Stimulated activated CD8-positive, alpha-beta memory T cell treated with anti-CD3 and anti-CD28 coated beads, Interleukin-2, amount 100 ng/mL, for 48 hours (primary cell): Measurements from ENCODE around the gene PEX12.
A peak's percentile ranks its signal among the peaks of the same experiment; 100 is the strongest.
"Not testable (repeated sequence)": the region's sequence is repeated elsewhere in the genome, so short reads cannot be mapped to it uniquely, and the experiment has no call there.

Source experiments
- DNase-seq, 2 donors: peaks; one replicate each; pipeline ENCODE4 v3.0.0-alpha.2; 2020; ENCODE audit warnings: low read depth in 2 of 2

PEX12 gene

DNA sequence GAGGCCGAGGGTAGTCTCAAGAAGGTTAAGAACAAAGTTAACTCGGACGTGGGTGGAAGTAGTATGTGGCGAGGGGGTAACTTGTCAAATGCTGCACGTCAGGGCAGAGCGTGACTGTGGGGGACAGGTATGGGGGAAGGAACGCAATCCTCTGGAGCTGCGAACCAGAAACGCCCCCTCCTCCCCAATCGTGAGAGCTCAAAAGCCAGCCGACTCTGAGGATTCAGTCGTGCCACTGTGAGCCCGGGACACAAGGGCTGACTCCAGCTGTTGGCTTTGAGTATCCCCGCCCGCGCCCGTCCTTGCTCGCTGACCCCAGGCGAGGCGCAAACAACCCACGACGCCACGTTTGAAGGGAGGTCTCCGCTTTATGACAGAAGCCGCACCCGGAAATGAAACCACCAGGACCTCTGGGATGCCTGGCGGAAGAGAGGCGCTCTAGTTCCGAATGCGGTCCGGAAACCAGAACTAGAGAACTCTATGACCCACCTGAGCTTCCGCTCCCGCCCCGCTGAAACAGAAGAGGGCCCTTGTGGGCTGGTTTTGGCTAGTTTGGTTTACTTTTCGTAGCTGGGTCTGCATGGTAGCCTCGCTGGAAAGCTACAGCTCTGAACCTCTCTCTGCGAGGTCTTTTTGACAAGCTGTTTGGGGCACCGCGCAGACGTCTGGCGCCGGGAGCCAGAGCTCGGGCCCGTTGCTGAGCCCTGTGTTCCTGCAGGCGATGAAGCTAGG is at the start of gene PEX12:
Gene PEX12, minus strand, starts transcription at position 375 of the 732 bp plus-strand sequence. CDS start 550 bp downstream, outside the sequence.
- DNase-seq, result peak; percentile 72 to 77

DNA sequence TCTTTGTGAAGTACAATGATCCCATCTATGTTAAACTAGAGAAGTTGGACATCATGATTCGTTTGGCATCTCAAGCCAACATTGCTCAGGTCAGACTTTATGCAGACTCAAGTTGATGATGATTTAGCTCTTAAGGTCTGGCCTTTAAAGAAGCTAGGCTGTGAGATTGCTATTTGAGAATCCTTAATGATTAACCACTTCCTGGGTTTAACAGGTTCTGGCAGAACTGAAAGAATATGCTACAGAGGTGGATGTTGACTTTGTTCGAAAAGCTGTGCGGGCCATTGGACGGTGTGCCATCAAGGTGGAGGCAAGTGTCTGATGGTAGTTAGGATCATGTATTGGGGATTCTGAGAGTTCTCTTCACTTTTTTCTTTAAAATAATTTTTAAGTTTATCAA is 49.0 kb upstream of the PEX12 start:
- DNase-seq, result no peak

DNA sequence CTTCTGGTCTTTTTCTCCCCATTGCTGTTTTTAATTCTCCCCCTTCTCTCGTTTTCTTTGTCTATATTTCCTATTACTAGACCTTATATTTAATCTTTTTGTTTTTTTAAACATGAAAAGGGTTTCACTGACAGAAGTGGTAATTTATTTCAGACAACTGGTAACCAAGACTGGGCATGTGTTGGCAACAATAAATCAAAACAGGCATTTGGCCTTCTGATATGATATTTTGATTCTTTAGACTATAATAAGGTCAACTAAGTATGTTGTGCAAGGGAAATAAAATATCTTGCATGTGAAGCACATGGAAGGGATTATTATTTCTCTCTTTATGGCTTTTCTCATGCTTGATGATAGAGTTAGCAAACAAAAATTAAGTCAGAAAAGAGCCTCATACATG is 43.4 kb upstream of the PEX12 start:
- no peak for DNase-seq

GRCh38 chr17:35618628-35619027 is 40.3 kb upstream of the PEX12 start:
- no peak for DNase-seq

GRCh38 chr17:35617505-35617904 is 39.1 kb upstream of the PEX12 start:
- no peak for DNase-seq

GRCh38 chr17:35616536-35616935 is 38.2 kb upstream of the PEX12 start:
- no peak for DNase-seq

DNA sequence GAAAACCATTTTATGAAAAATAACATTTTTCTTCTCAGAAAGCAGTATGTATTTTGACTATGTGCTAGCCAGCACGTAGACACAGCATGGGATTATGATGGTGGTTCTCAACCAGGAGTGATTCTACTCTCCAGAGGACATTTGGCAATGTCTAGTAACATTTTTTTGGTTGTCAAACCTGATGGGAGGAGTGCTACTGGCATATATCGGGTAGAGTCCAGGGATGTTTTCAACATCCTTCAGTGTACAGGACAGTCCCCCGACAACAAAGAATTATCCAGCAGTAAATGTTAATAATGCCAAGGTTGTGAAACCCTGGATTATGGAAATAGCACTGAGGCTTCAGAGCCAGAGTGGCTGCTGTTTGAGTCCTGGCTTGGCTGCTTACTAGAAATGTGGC is 36.4 kb upstream of the PEX12 start:
- no peak for DNase-seq

DNA sequence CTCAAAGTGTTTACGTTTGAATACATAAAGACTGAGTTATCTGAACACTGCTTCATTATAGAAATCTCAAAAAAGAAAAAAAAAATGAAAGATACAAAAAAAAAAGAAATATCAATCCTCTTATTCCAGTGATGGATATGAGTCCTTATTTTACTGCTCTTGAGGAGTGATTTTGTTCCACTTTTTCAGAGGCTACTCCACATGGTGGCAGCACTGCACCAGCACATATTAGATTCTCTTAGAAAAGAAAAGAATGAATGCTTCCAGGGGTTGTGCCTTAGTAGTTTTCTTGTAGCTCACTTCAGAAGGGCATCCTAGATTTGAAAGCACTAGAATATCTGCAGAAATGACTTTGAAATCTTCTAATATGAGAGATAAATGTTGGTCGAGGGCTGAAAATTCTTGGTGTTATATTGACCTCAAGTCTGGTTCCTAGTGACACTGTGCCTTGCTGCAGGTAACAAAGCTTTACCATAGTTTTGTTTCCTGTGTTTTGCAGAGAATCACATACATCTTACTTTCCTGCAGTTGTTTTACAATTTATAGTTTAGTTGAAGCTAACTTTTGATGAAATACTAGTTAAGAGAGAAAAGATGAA is 34.7 kb upstream of the PEX12 start:
- no peak for DNase-seq

GRCh38 chr17:35610746-35611145 is 32.4 kb upstream of the PEX12 start:
- not testable (repeated sequence) for DNase-seq

DNA sequence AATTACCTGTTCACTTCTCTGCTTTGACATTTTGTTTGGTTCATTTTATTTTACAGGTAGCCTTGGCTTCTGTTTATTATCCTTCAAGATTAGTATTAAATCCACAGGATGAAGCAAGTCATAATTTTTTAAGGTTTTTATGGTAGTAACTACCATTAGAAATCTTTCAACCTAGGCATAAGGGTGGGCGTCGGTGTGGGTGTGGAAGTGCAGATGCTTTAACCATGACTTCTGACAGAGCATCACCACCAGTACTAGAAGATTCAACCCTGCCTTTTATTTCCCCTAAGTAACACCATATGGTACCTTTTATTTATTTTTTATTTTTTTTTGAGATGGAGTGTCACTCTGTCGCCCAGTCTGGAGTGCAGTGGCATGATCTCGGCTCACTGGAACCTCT is 31.5 kb upstream of the PEX12 start:
- DNase-seq, result no peak

- no peak for DNase-seq
Observed at GRCh38 chr17:35607239-35607847, 29.0 kb upstream of the PEX12 start.

DNA sequence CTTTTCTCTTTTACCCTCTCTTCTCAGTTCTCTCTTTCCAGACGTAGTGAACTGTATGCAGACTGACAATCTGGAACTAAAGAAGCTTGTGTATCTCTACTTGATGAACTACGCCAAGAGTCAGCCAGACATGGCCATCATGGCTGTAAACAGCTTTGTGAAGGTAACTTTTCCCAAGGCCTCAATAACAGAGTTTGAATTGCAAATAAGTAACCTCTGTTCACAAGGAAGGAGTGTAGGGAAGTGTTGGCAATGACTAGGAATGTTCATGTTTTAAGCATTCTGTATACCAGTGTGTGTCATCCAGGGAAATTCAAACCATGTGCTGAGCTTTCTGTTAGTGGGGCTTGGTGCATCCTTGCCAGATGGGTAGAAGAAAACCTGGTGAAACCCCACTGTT is 27.3 kb upstream of the PEX12 start:
- DNase-seq, result no peak

DNA sequence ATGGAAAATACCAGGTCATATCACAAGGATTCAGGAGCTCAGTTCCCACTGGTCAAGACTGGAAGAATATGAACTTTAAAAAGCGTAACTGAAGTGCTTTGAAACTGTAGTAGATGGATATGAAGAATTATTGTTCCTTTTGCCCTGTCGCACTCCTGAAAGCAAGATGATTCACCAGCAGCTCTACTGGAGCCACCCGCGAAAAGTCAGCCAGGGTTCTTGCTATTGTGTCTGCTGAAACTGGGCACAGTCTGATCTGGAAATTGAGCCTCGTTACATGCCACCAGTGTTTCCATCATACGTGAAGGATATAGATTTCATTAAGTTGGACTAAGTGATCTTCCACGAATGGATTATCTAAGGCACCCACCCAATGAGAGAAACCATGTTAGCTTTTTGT is 25.3 kb upstream of the PEX12 start:
- no peak for DNase-seq

DNA sequence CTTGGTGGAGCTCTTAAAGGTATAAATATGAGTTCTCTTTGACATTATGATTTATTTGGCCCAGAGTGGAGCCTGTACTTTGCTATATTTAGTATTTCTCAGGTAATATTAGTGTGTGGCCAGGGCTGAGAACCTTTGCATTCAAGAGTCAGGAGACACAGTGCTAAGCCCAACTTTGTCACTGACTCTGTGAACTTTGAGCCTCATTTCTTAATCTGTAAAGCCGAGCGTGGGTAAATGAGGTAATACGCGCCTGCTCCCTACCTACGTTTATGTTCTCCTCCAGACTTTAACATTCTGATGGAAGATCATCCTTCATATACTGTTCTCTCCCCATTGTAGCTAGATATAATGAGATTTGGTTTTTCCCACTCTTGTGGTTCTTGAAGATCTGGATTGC is 19.2 kb upstream of the PEX12 start:
- no peak for DNase-seq

DNA sequence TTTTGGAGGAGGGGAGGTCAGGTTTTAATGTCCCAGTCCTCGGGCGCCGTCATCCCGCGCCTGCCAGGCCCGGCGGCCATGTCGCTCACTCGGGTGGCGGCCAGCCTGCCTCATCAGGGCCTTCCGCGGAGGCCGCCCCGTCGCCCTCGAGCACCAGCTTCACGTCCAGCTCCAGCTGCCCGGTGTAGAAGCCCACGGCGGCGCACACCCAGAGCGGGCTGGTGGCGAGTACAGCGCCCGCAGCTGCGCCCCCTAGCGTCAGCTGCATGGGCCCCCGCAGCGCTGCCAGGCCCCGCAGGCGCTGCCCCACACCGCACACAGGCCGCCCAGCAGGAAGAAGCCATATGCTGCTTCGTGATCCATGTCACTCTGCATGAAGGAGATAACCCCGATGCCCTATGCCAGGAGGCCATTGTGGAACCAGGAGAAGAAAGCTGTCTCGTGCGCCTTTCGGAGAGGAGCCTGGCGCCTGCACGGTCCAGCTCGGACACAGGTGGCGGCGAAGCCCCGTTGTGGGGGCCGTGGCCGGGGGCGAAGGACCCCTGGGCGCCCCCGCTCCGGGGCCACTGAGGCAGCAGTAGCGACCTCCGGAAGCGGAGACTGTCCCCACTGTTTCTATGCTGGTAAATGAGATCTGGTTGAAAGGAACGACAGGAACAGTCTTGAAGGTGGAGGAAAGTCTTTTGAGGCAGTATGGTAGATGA is 18.3 kb upstream of the PEX12 start:
- no peak for DNase-seq

GRCh38 chr17:35596072-35596471 is 17.7 kb upstream of the PEX12 start:
- no peak for DNase-seq

DNA sequence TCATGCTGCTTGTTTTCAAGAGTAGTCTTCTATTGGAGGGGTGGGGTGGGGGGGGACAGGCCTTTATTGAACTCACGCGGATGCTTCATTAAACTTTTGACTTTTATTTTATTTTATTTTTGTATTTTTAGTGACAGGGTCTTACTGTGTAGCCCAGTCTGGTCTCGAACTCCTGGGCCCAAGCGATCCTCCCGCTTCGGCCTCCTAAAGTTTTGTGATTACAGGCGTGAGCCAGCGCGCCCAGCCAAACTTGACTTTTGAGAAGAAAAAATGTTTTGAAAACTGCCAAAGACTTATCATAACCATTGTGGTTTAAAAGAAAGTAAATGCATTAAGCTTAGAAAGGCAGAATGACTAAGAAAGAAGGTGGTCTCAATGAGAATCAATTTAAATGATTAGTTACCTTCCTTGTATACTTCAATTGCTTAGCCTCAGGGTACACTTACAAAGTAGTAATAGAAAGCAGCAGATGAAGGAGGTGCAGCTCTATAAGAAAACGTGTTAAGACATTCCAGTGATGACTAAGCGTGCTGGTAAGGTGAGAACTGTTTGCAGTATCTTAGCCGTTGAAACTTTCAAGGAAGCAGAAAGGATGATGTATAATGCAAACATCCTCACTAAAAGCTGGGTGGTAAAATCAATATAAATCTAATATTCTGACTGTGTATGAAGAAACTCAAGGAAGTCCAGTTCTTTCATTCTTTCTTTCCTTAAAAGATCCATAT is 10.0 kb upstream of the PEX12 start:
- DNase-seq, result no peak

GRCh38 chr17:35587074-35587961 is 8.9 kb upstream of the PEX12 start, which contains the start of gene AP2B1:
AP2B1 (plus strand) TSS chr17:35587322; CDS start chr17:35594031, 6,709 bp downstream.
- peak; percentile 88 to 96 for DNase-seq

DNA sequence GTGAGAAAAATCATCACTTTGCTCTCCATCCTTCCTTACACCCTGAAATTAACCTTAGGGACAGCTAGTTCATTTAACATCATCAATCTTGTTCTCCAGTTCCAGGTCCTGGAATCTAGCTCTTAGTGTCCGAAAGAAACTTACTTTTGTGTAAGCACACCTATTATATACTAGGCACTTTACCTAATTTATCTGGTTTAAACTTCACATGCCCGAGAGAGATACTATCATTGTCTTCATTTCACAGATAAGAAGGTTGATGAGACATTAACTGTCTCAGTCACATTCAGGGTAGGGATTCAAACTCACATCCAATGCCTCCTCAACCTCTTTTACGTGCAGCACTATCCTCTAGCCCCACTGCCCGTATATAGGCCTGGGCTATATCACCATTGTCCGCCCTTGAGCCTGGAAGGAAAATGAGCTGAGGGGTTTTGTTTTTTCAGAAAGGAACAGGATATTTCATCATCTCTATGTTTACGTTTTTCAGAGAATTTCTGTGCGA is 8.2 kb upstream of the PEX12 start:
- no peak for DNase-seq

- no peak for DNase-seq
Observed at GRCh38 chr17:35584061-35584460, 5.7 kb upstream of the PEX12 start.
